ENCODE results near the gene FAM184A.
"Not testable (repeated sequence)": the region's sequence is repeated elsewhere in the genome, so short reads cannot be mapped to it uniquely, and the experiment has no call there.

FAM184A gene

GRCh38 chr6:119052987-119053386, 25.5 kb downstream of the FAM184A start:
- DNase-seq = no peak

DNA sequence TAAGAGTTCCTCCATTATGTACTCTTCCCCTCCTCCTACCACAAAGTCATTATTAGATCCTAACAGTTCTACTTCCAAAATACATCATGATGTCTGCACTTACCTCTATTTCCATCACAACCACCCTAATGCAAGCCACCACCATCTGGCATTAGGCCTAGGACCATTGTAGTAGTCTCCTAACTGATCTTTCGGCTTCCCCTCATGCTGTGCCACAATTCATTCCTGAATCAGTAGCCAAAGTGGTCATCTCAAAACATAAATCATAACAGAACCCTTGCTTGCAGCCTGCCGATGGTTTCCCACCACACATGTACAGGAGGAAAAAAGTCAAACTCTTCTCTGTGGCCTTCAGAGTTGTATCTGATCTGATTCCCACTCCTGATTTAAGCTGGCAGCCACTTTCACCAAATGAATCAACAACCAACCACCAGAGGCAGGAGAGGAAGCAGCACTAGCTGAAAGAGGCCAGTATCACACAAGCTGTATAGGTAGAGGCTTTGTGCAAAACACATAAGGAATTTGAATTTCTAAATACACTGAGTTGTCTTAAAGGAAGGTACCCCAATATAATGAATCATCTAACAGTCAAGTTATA, 26.1 kb downstream of the FAM184A start:
- no peak for DNase-seq

GRCh38 chr6:119044255-119044654, 34.2 kb downstream of the FAM184A start:
- DNase-seq = no peak

DNA sequence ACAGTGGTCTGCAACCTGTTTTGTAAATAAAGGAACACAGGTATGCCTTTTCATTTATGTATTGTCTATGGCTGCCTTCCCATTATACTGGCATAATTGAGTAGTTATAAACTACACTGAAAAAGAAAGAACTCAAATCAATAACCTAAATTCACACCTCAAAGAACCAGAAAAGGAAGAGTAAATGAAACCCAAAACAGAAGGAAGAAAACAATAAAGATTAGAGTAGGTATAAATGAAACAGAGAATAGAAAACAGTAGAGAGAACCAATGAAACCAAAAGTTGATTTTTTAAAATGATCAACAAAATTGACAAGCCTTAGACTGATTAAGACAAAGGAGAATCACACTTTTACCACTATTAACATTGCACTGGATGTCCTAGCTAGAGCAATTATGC, 34.7 kb downstream of the FAM184A start:
- DNase-seq = no peak

DNA sequence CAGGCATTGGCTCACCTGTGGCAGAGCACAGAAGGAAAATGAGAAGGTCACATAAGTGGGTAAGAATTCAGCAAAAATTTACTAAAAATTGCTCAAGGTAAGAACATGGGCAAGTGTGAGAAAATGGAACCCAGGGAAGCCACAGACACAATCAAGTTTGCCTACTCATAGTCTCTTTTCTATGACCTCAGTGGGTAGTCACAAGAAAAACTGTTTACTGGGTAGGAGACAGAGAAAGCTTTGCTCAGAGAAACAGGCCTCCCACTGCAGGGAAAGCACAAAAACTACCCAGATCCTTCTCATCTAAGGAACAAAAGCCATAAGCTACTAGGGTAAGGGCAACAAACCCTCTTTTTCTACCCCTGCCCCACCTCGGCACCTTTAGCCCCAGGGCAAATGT, 35.2 kb downstream of the FAM184A start:
- no peak for DNase-seq

DNA sequence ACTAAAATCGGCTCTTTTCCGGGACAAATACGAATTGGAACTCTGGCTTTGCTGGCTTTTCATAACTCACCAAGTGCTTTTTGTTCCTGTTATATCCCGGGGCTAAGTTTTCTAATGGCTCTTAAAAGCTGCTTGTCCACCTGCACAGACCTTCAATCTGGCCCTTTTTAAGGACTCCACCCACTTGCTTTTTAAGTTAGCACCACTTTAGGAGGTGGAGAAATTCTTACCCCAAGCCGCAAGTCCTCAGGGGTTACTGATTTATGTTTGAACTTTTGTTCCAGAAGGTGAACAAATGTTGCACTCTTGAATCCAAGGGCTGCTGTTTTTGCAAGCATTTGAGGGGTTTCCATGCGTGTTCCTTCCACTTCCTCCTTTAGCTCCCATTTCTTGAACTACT, 37.8 kb downstream of the FAM184A start:
- no peak for DNase-seq

GRCh38 chr6:119040229-119040628, 38.2 kb downstream of the FAM184A start:
- DNase-seq = no peak

- no peak for DNase-seq
Observed at GRCh38 chr6:119037941-119038623, 40.4 kb downstream of the FAM184A start.

DNA sequence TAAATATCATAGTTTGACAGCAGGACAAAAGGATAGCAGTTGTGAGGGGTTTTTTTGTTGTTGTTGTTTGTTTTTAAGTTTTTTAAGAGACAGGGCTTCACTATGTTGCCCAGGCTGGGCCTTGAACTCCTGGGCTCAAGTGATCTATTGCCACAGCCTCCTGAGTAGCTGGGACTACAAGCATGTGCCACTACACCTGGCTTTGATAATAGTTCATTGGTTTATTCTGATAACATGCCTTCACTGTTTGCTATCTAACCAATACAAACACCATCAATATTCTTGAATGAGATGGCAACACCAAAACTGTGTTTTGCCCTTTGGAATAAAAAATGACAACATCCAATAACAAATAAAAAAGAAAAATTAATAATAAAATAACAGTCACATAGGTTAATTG, 41.2 kb downstream of the FAM184A start:
- no peak for DNase-seq

GRCh38 chr6:119036081-119036480, 42.4 kb downstream of the FAM184A start:
- no peak for DNase-seq

DNA sequence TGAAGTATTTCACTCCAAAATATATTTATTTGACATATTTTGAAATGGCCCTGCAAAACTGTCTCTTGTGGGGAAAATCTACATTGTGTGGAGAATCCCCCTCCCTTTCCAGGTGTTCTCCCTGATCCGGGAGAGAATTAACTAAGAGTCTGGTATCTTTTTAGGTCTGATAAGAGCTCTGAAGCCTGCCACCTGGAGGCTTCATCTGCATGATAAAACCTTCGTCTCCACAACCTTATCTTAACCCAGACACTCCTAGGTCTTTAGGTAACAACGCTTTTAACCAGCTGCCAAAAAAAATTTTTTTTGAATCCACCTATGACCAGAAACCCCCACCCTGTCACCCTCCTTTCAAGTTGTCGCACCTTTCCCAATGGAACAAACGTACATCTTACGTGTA, 43.0 kb downstream of the FAM184A start:
- DNase-seq = no peak

GRCh38 chr6:119034827-119035458, 43.5 kb downstream of the FAM184A start:
- no peak for DNase-seq

DNA sequence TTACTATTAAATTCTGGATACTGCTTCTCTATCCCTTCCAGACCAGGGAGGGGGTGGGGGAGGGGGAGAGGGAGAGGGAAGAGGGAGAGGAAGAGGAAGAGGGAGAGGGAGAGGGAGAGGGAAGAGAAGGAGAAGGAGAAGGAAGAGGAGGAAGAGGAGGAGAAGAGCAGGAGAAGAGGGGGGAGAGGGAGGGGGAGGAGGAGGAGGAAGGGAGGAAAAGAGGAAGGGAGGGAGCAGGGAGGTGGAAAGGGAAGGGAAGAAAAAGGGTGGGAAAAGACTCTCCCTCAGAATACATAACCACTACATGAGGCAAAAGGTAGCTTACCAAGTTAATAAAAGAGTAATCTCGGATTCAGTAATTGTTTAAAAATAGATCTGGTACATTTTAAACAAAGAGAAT, 46.0 kb downstream of the FAM184A start:
- no peak for DNase-seq

GRCh38 chr6:119030759-119031158, 47.7 kb downstream of the FAM184A start:
- DNase-seq = no peak

DNA sequence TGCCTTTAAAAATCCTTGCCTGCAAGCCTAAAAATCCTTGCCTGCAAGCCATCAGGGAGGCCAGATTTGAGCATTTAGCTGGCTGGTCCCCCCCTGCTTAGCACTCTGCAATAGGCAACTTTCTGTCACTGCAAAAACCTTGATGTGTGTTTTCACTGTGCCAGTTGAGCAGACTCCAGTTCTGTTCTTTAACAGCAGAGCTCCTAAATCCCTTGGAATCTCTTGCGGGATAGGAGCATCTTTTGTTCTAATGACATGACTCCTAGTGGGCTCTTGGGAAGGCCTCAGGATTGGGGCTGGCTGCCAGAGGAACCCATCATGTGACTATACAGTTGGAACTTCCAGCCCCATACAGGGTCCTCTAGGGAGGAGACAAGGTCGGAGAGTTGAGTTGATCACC, 50.4 kb downstream of the FAM184A start:
- DNase-seq = no peak

- no peak for DNase-seq
Observed at GRCh38 chr6:119027465-119027864, 51.0 kb downstream of the FAM184A start.

DNA sequence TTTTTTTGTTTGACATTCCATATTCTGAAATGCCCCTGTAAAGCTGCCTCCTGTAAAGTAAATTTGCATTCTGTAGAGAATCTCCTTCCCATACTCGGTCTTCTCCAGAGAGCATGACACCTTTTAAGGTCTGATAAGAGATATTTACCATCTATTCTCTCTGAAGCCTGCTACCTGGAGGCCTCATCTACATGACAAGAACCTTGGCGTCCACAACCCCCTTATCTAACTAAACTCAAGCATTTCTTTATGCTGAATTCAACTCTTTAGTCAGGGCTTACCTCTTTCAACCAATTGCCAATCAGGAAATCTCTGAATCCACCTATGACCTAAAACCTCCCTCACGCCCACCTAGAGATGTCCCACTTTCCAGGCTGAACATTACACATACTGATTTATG, 51.6 kb downstream of the FAM184A start:
- DNase-seq = no peak

DNA sequence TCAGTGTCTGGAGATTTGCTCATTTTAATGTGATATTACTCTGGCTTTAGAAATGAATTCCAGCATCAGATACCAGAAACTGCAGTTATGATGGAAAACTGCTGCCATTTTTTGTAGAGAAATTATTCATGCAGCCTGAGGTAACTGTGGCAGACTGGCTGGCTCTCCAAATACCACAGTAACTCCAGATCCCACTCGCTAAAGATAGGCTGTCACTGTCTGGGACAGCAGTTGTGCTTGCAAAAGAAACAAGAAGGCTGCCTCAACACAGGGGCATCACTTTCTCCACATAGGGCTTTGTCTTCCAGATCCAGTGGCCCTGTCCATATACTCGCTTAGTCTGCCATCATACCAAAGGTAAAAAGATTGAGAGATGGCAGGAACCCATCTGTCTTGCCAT, 52.7 kb downstream of the FAM184A start:
- no peak for DNase-seq

DNA sequence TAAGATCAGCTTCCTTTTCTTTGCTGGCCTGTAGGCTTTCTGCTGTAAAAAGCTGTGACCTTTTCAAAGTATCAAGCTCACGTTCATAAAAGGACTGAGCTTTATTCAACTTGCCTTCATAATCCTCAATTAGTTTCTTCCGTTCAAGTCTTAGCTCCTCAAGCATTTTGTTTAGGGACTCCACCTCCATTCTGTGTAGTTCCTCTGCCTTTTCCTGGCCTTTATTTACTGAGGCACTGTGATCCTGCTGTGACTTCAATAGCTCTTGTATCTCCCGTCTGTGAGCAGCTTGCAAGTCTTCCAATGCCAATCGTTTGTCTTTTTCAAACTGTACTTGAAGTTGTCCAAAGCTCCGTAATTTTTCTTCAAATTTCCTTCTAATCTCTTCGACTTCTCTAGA, 54.4 kb downstream of the FAM184A start:
- no peak for DNase-seq

DNA sequence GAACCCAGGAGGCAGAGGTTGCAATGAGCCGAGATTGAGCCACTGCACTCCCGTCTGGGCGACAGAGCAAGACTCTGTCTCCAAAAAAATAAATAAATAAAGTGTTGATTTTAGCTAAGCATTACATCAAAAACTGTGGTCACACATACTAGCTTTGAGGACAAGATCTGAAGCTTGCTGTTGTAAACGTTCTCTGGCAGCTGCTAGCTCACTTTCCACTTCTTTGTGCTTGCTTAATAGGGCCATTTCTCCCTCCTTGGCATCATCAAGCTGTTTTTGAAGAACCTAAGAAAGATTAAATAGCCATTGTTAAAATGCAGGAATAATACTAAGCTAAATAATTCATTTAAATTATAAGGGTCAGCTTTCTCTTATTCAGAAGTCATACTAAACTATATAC, 55.7 kb downstream of the FAM184A start:
- DNase-seq = no peak

- no peak for DNase-seq
Observed at GRCh38 chr6:119020597-119021561, 57.6 kb downstream of the FAM184A start.

GRCh38 chr6:119015165-119015564, 63.3 kb downstream of the FAM184A start:
- not testable (repeated sequence) for DNase-seq

- DNase-seq = no peak
Observed at GRCh38 chr6:119012521-119012920, 65.9 kb downstream of the FAM184A start.
